GM13977 (cell line): ENCODE measurements around the gene SLC22A13.
"Not testable (repeated sequence)": the region's sequence is repeated elsewhere in the genome, so short reads cannot be mapped to it uniquely, and the experiment has no call there.

Experiments used
- DNase-seq: peaks from one replicate; pipeline ENCODE4 v3.0.0; 2012; ENCODE audit warnings: low spot score
- CTCF ChIP-seq: IDR thresholded peaks from 2 replicates; pipeline ENCODE4 v1.5.1; 2012; ENCODE audit warnings: mild to moderate bottlenecking, control low read depth; ENCODE audit not compliant: insufficient read depth; ENCODE audit errors: extremely low read depth, missing control alignments
- in situ Hi-C: fragments of 300-500 bp; cut with MboI; formaldehyde crosslinking; loops from one replicate; pipeline ENCODE4 v1.12.0; 2022; ENCODE audit warnings: low sequenced_read_pairs, low pct_unique_long_range_greater_than_20kb, mixed read lengths, inconsistent platforms; ENCODE audit not compliant: unreplicated experiment

The SLC22A13 gene

DNA sequence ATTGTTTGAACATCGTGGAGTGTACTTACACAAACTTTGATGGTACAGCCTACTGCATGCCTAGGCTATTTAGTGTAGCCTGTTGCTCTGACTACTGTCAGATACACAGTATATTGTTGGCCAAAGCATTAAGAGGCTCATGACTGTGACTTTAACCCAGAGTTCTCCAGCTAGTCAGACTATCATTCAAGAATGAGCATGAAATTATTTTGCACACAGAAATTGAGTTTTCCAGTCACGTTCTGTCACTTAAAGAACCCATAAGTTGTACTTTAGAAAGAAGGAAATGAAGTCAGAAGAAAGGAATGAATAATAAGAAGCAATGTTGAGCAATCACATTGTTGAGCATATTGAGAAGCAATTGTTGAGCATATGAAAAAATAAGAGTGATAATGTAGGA lies 37.6 kb upstream of the SLC22A13 start:
- in situ Hi-C loops: no loop called here
- TF ChIP-seq CTCF: no peak
- DNase-seq: no peak

GRCh38 chr3:38229036-38229435 lies 36.6 kb upstream of the SLC22A13 start:
- DNase-seq: no peak
- in situ Hi-C loops: no loop called here
- TF ChIP-seq CTCF: no peak

DNA sequence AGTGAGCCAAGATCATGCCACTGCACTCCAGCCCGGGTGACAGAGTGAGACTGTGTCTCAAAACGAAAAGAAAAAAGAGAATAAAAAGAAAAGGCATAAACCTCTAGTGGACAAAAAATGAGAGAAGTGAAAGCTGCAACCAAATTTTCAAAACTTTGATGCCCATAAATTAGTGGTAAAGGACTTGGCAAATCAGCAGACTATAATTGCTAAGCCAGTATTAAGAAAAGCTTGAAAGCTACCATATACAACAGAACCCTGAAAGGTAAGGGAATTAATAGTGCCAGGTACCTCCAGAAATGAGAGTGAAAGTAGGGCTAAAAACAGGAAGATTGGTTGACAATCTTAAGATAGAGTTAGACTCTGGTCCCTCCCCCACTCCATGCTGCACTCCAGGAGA lies 32.9 kb upstream of the SLC22A13 start:
- in situ Hi-C loops: no loop called here
- no peak for TF ChIP-seq CTCF
- no peak for DNase-seq

DNA sequence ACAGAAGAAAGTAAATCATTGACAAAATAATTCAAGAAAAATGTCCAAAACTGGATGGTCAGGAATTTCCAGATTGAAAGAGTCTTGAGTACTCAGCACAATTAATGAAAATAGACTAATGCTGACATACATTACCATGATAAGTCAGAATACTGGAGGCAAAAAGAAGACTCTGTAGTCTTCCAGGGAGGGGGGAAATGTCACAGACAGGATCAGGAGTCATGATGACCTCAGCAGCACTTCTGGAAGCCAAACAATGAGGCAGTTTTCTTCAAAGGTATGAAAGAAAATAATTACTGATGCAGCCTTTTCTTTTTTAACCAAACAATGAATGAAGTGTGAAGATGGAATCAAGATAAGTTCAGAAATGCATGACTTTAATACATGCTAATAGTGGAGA lies 30.1 kb upstream of the SLC22A13 start:
- DNase-seq: no peak
- no peak for TF ChIP-seq CTCF
- in situ Hi-C loops: no loop called here

GRCh38 chr3:38238416-38239008 lies 27.1 kb upstream of the SLC22A13 start:
- no peak for DNase-seq
- in situ Hi-C loops: no loop called here
- no peak for TF ChIP-seq CTCF

GRCh38 chr3:38242812-38243211 lies 22.8 kb upstream of the SLC22A13 start:
- DNase-seq, in situ Hi-C loops: not testable (repeated sequence)

DNA sequence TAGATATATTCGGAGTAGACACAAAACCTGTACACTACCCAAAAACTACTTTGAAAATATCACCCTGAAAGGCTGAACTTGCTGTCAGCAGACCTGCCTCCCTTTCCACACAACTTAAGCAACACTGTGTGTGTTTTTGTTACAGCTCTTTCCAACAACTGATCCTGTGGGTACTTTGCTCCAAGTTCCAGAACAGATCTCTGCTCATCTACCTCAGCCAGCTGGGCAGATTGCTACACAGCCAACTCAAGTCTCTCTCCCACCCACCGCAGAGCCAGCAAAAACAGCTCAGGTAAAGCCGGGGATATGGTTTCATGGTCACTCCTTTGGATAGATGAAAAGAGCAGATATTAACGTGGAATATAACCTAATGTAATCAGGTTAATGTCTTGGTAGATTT lies 19.7 kb upstream of the SLC22A13 start:
- no peak for DNase-seq
- in situ Hi-C loops: no loop called here
- TF ChIP-seq CTCF: no peak
